ENCODE results near the gene PELI3. TPM values are rescaled to one million over a fixed set of nuclear protein-coding genes. Genes with fewer than 3 reads are reported as not detected.
"Not testable (repeated sequence)": the region's sequence is repeated elsewhere in the genome, so short reads cannot be mapped to it uniquely, and the experiment has no call there.

PELI3 gene
- total RNA-seq, 1 donor from 2014 or later = 7.8 TPM

GRCh38 chr11:66440940-66441282 is 25.8 kb upstream of the PELI3 start:
- intact Hi-C loops (cut with micrococcal nuclease) = not testable (repeated sequence)

- intact Hi-C loops (cut with micrococcal nuclease) = no loop called here
Observed at GRCh38 chr11:66443602-66444001, 23.1 kb upstream of the PELI3 start.

GRCh38 chr11:66447012-66447411 is 19.7 kb upstream of the PELI3 start:
- intact Hi-C loops (cut with micrococcal nuclease) = no loop called here

GRCh38 chr11:66448523-66448922 is 18.2 kb upstream of the PELI3 start:
- intact Hi-C loops (cut with micrococcal nuclease) = no loop called here

- intact Hi-C loops (cut with micrococcal nuclease) = no loop called here
Observed at GRCh38 chr11:66450560-66450959, 16.1 kb upstream of the PELI3 start.

GRCh38 chr11:66451663-66452062 is 15.0 kb upstream of the PELI3 start:
- intact Hi-C loops (cut with micrococcal nuclease) = no loop called here

- intact Hi-C loops (cut with micrococcal nuclease) = no loop called here
Observed at GRCh38 chr11:66454247-66454646, 12.5 kb upstream of the PELI3 start.

GRCh38 chr11:66454828-66455227 is 11.9 kb upstream of the PELI3 start:
- intact Hi-C loops (cut with micrococcal nuclease) = no loop called here

- intact Hi-C loops (cut with micrococcal nuclease) = no loop called here
Observed at GRCh38 chr11:66457826-66458225, 8.9 kb upstream of the PELI3 start.

- intact Hi-C loops (cut with micrococcal nuclease) = no loop called here
Observed at GRCh38 chr11:66459138-66459778, 7.4 kb upstream of the PELI3 start.

GRCh38 chr11:66462010-66462409 is 4.7 kb upstream of the PELI3 start:
- intact Hi-C loops (cut with micrococcal nuclease) = no loop called here

- intact Hi-C loops (cut with micrococcal nuclease) = no loop called here
Observed at GRCh38 chr11:66462911-66463310, 3.8 kb upstream of the PELI3 start.

GRCh38 chr11:66464116-66464515 is 2.6 kb upstream of the PELI3 start:
- intact Hi-C loops (cut with micrococcal nuclease) = not testable (repeated sequence)

- intact Hi-C loops (cut with micrococcal nuclease) = no loop called here
Observed at GRCh38 chr11:66464916-66465315, 1.8 kb upstream of the PELI3 start.

- intact Hi-C loops (cut with micrococcal nuclease) = loop anchor here (1.0 to 2.0 kb wide), 11 partner anchors 15 to 1141 kb away; partner anchors contain the start of genes ACTN3, BBS1, DPP3 and NDUFV1
Observed at GRCh38 chr11:66465373-66466224, 1.1 kb upstream of the PELI3 start.

GRCh38 chr11:66467034-66467659 is 442 bp downstream of the PELI3 start:
- intact Hi-C loops (cut with micrococcal nuclease) = loop anchor here (2.0 kb wide), 1 partner anchor 172 kb away; the partner anchor contains the start of gene RBM4

- intact Hi-C loops (cut with micrococcal nuclease) = loop anchor here (2.0 kb wide), 1 partner anchor 171 kb away; the partner anchor contains the start of gene RBM4
Observed at GRCh38 chr11:66467756-66468155, 1.1 kb downstream of the PELI3 start.

- intact Hi-C loops (cut with micrococcal nuclease) = no loop called here
Observed at GRCh38 chr11:66468691-66469090, 2.0 kb downstream of the PELI3 start.

GRCh38 chr11:66469441-66469840 is 2.7 kb downstream of the PELI3 start:
- intact Hi-C loops (cut with micrococcal nuclease) = no loop called here

- intact Hi-C loops (cut with micrococcal nuclease) = no loop called here
Observed at GRCh38 chr11:66470015-66470414, 3.3 kb downstream of the PELI3 start.

GRCh38 chr11:66471142-66471541 is 4.4 kb downstream of the PELI3 start:
- intact Hi-C loops (cut with micrococcal nuclease) = no loop called here

GRCh38 chr11:66472054-66472453 is 5.3 kb downstream of the PELI3 start:
- intact Hi-C loops (cut with micrococcal nuclease) = no loop called here

Measured in T-helper 1 cell treated with Interleukin-12 subunit alpha and Interleukin-12 subunit beta and Interleukin-4 antibody, amounts not matched to agents 30 ng/mL and 1 ng/mL, for 36 hours (primary cell).